B cell (primary cell): ENCODE data around the gene HERC2.

Source experiments
- CTCF ChIP-seq: fragments of 200-600 bp; IDR thresholded peaks from one replicate; pipeline ENCODE4 v1.8.0; 2022; ENCODE audit warnings: antibody characterized with exemption, mild to moderate bottlenecking
- EZH2 ChIP-seq: IDR thresholded peaks from 2 replicates; pipeline ENCODE4 v1.6.1; 2012; ENCODE audit warnings: borderline replicate concordance, low read depth, mild to moderate bottlenecking, moderate library complexity, low read length; ENCODE audit not compliant: insufficient read depth, poor library complexity, severe bottlenecking

DNA sequence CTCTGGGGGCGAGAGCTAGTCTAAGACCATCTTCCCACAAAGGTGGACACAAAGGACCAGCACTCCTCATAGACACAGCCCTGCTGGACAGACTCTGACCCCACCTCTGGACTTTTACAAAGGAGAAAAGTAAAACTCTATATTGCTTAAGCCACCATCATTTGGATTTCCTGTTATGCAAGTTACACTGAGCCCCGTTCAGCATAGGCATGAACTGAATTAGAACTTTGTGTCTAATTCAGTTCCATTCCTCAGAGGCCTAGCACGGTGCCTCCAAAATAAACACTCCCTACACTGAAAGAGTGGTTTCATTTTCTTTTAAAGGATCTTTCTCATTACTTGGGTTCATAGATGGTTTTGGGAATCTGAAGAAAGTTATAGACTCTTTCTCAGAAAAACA, 143.7 kb downstream of the HERC2 start:
- TF ChIP-seq CTCF (no peak), EZH2 (no peak)
